Measurements from ENCODE around the gene RAB11FIP4. TPM values are rescaled to one million over a fixed set of nuclear protein-coding genes. Genes with fewer than 3 reads are reported as not detected.

The RAB11FIP4 gene
- total and polyA plus RNA-seq, 2 of the 13 experiments (the other 11 are each of a cell fraction or from before 2014, with no cell fraction given), result 28.0 to 89.3 TPM

DNA sequence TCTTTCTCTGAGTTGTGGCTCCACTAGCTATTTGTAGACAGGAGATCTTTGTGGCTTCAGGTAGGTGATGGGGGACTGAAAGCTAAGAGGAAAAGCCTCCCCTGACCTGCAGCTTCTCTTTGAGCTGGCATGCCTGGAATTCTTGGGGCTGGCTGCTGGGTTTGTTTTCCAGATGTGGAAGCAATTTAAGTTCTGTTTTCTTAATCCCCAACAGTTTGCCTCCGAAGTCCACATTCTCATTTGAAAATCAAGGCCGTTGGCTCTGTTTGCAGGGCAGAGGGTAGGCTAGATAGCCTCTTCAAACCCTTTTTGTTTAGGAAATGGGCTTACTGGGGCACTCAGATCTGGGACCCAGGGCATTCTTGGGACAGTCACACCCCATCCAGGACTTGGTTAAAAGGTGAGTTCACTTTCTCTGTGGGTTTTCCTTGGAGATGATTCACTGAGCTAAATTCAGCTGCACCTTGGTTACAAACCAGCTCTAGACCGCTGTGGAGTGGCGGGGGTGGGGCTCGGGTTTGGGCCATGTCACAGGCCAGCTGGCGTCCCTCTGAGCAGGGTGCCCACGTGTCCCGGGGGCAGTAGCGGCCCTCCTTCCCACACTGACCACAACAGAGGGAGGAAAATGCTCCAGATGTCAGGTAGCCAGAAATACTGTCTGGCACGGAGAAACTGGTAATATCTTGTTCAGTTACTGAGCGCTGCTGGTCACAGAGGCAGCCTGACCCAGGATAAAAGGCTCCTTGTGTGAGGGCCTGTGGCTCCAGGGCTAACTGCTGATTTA, 108.5 kb downstream of the RAB11FIP4 start (continued):
- peak; percentile 90 for TF ChIP-seq MEIS1 (CRISPR knock-in tag; IDR thresholded peaks at IDR 0.05; ENCODE audit: borderline replicate concordance)
- TF ChIP-seq ZNF337 (CRISPR knock-in tag; IDR thresholded peaks at IDR 0.05; ENCODE audit: borderline replicate concordance, low read depth), result peak; percentile 55; the same call in 1 of the 2 replicates
- TF ChIP-seq ZMYM2 (CRISPR knock-in tag; IDR thresholded peaks at IDR 0.05), result 0 out of 2 replicates have a peak, but pooled peaks have one; percentile 40
- peak; percentile 99 for TF ChIP-seq ZBTB42 (CRISPR knock-in tag; IDR thresholded peaks at IDR 0.05)
- 0 out of 2 replicates have a peak, but pooled peaks have one; percentile 34 for TF ChIP-seq LCORL (IDR thresholded peaks at IDR 0.05)
- peak; percentile 88 for TF ChIP-seq LCORL (CRISPR knock-in tag; IDR thresholded peaks at IDR 0.05)
- TF ChIP-seq ZNF563 (CRISPR knock-in tag; IDR thresholded peaks at IDR 0.05), result peak; percentile 39; the same call in 1 of the 2 replicates
- peak; percentile 79 for TF ChIP-seq MED1 (CRISPR knock-in tag; IDR thresholded peaks at IDR 0.05)
- TF ChIP-seq NR2C2 (CRISPR knock-in tag; IDR thresholded peaks at IDR 0.05; ENCODE audit: borderline replicate concordance), result peak; percentile 36; the same call in 1 of the 2 replicates
- TF ChIP-seq ATAD3A (CRISPR knock-in tag; IDR thresholded peaks at IDR 0.05), result no peak
- TF ChIP-seq ZNF101 (CRISPR knock-in tag; IDR thresholded peaks at IDR 0.05; ENCODE audit: borderline replicate concordance, low read depth), result no peak
- TF ChIP-seq IRF9 (CRISPR knock-in tag; IDR thresholded peaks at IDR 0.05; ENCODE audit: borderline replicate concordance), result 0 out of 2 replicates have a peak, but pooled peaks have one; percentile 24
- TF ChIP-seq CREB3 (CRISPR knock-in tag; IDR thresholded peaks at IDR 0.05), result no peak
- 0 out of 2 replicates have a peak, but pooled peaks have one; percentile 71 for TF ChIP-seq ATF5 (CRISPR knock-in tag; IDR thresholded peaks at IDR 0.05; ENCODE audit: low read depth)
- peak; percentile 9; the same call in 1 of the 2 replicates for TF ChIP-seq ARID5B (CRISPR knock-in tag; IDR thresholded peaks at IDR 0.05)
- TF ChIP-seq, protein P1, sequence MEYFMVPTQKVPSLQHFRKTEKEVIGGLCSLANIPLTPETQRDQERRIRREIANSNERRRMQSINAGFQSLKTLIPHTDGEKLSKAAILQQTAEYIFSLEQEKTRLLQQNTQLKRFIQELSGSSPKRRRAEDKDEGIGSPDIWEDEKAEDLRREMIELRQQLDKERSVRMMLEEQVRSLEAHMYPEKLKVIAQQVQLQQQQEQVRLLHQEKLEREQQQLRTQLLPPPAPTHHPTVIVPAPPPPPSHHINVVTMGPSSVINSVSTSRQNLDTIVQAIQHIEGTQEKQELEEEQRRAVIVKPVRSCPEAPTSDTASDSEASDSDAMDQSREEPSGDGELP (IDR thresholded peaks at IDR 0.05; ENCODE audit: borderline replicate concordance, low read depth), result peak; percentile 87; the same call in 1 of the 2 replicates
- peak; percentile 61; the same call in 1 of the 2 replicates for TF ChIP-seq ZNF788 (CRISPR knock-in tag; IDR thresholded peaks at IDR 0.05; ENCODE audit: borderline replicate concordance)
- no peak for TF ChIP-seq ZNF331 (CRISPR knock-in tag; IDR thresholded peaks at IDR 0.05)
- peak; percentile 52; the same call in 1 of the 2 replicates for TF ChIP-seq CREM (IDR thresholded peaks at IDR 0.05)
- no peak for TF ChIP-seq CREM (CRISPR knock-in tag; IDR thresholded peaks at IDR 0.05)
- peak; percentile 69; the same call in 1 of the 2 replicates for TF ChIP-seq ZSCAN22 (CRISPR knock-in tag; IDR thresholded peaks at IDR 0.05)
- no peak for TF ChIP-seq FOXC1 (CRISPR knock-in tag; IDR thresholded peaks at IDR 0.05; ENCODE audit: borderline replicate concordance)

Data from HepG2 (cell line).